ENCODE measurements around the gene SCUBE3. TPM values are rescaled to one million over a fixed set of nuclear protein-coding genes. Genes with fewer than 3 reads are reported as not detected.
A peak's percentile ranks its signal among the peaks of the same experiment; 100 is the strongest.

SCUBE3 gene
- total and polyA plus RNA-seq, 2 of the 8 experiments (the other 6 are each of a cell fraction or from before 2014, with no cell fraction given) = 0.80 to 1.0 TPM

GRCh38 chr6:35178932-35179832, 34.6 kb upstream of the SCUBE3 start:
- H4K91ac ChIP-seq (replicated peaks; ENCODE audit: insufficient read length, low read length) = no peak overlapping the region
- H3K14ac ChIP-seq (ENCODE audit: insufficient read length) = no peak overlapping the region
- no peak overlapping the region for H2BK12ac ChIP-seq (ENCODE audit: low read depth, low read length)
- no peak for TF ChIP-seq EZH2 (IDR thresholded peaks at IDR 0.05; ENCODE audit: low read depth, low read length, severe bottlenecking)
- peak; percentile 76 to 85 for TF ChIP-seq RAD21 (IDR thresholded peaks at IDR 0.05 in 1 of 2, conservative IDR thresholded peaks at IDR 0.05 in 1 of 2; ENCODE audit: low read depth in 2 of 2, low read length in 2 of 2)
- peak; percentile 16 to 59 (median 58) for TF ChIP-seq CTCF (IDR thresholded peaks at IDR 0.05; ENCODE audit: control extremely low read depth in 1 of 3, insufficient read depth in 1 of 3, low read depth in 1 of 3, low read length in 3 of 3)
- FAIRE-seq (no peak), DNase-seq (ENCODE audit: low read depth in 1 of 2, low spot score in 2 of 2) (no peak)
- H3K4me3 ChIP-seq (ENCODE audit: extremely low read depth in 1 of 4, insufficient read depth in 2 of 4, low read depth in 3 of 4, low read length in 4 of 4) = no peak overlapping the region
- no peak overlapping the region for H3K4ac ChIP-seq (replicated peaks; ENCODE audit: insufficient read length, low read depth, low read length)
- H3K9me3 ChIP-seq (ENCODE audit: insufficient read depth in 2 of 2, low read depth in 1 of 2, low read length in 1 of 2) = no peaks in the 10 kb centered on the region
- H3K27me3 ChIP-seq (replicated peaks in 1 of 4; ENCODE audit: control insufficient read depth in 3 of 4, extremely low read depth in 1 of 4, insufficient read depth in 3 of 4, low read length in 3 of 4) = peaks cover 0 to 14% (median 4%) of the 10 kb centered on the region in 4 experiments; a peak in 4 of 7 replicates
- no peak overlapping the region for H2AK5ac ChIP-seq (ENCODE audit: low read depth, low read length)
- H4K5ac ChIP-seq (ENCODE audit: insufficient read length, low read depth, low read length) = no peak overlapping the region
- no peak overlapping the region for H2BK15ac ChIP-seq (ENCODE audit: low read length)
- H3K23ac ChIP-seq (ENCODE audit: insufficient read length) = no peak overlapping the region
- H3K56ac ChIP-seq (replicated peaks; ENCODE audit: insufficient read length, low read depth, low read length) = no peak overlapping the region
- no peak overlapping the region for H2BK20ac ChIP-seq (ENCODE audit: low read length)
- H3K18ac ChIP-seq (ENCODE audit: extremely low read depth, low read length) = no peak overlapping the region
- H4K8ac ChIP-seq (ENCODE audit: extremely low read depth, insufficient read depth, low read length) = no peak overlapping the region
- H3K4me2 ChIP-seq (ENCODE audit: insufficient read depth in 1 of 2, low read depth in 2 of 2, low read length in 2 of 2) = no peak overlapping the region
- no peak overlapping the region for H2BK5ac ChIP-seq (ENCODE audit: low read depth, low read length)
- no peaks in the 10 kb centered on the region for H3K36me3 ChIP-seq (ENCODE audit: control insufficient read depth in 2 of 4, insufficient read depth in 4 of 4, low read length in 3 of 4)
- no peak overlapping the region for H2BK120ac ChIP-seq (replicated peaks; ENCODE audit: low read depth, low read length)
- no peak overlapping the region for H3K27ac ChIP-seq (ENCODE audit: low read depth, low read length)
- H4K20me1 ChIP-seq (replicated peaks in 1 of 2; ENCODE audit: control insufficient read depth in 1 of 2, insufficient read depth in 2 of 2, low read length in 2 of 2) = no peaks in the 10 kb centered on the region
- CTCF ChIA-PET (ENCODE audit: partially characterized antibody) = interaction anchor here (0.8 to 4.8 kb wide), 16 partner anchors 11 to 338 kb away, joined by 3 to 35 read pairs (median 5); no protein-coding TSS in a partner anchor
- H3K9ac ChIP-seq (replicated peaks in 1 of 4; ENCODE audit: extremely low read depth in 1 of 4, low read depth in 3 of 4, low read length in 3 of 4) = no peak overlapping the region
- WGBS, 2 experiments (ENCODE audit: extremely low coverage in 1 of 2, insufficient coverage in 1 of 2, insufficient read length in 1 of 2, insufficient replicate concordance in 2 of 2, low coverage in 1 of 2, low lambda C conversion rate in 2 of 2, missing lambda C conversion rate in 1 of 2) = 80% methylated on average over 5 of the region's 5 CpGs; no CpG with 5 or more reads in 1 of the 2 experiments
- no peaks in the 10 kb centered on the region for H3K79me1 ChIP-seq (ENCODE audit: low read depth, low read length)
- H2AFZ ChIP-seq (ENCODE audit: low read length) = no peak overlapping the region
- H3K4me1 ChIP-seq (replicated peaks in 1 of 4; ENCODE audit: control insufficient read depth in 3 of 4, insufficient read depth in 4 of 4, low read length in 3 of 4) = peaks cover 0 to 5% (median 4%) of the 10 kb centered on the region in 4 experiments; a peak in 5 of 7 replicates
- POLR2A ChIA-PET (ENCODE audit: partially characterized antibody) = interaction anchor here (0.7 kb wide), 1 partner anchor 44 kb away, joined by 3 read pairs; no protein-coding TSS in a partner anchor
- no peaks in the 10 kb centered on the region; the same call in 1 of the 2 replicates for H3K23me2 ChIP-seq (ENCODE audit: low read depth, low read length)
- no peaks in the 10 kb centered on the region for H3K79me2 ChIP-seq (ENCODE audit: control insufficient read depth in 1 of 2, insufficient read depth in 2 of 2, low read length in 2 of 2)

All from H1 (cell line).